Measurements from ENCODE around the gene LMTK3. TPM values are rescaled to one million over a fixed set of nuclear protein-coding genes. Genes with fewer than 3 reads are reported as not detected.

The LMTK3 gene
- total RNA-seq, 4 donors from 2014 or later, result 0.12 to 0.47 (median 0.39) TPM

DNA sequence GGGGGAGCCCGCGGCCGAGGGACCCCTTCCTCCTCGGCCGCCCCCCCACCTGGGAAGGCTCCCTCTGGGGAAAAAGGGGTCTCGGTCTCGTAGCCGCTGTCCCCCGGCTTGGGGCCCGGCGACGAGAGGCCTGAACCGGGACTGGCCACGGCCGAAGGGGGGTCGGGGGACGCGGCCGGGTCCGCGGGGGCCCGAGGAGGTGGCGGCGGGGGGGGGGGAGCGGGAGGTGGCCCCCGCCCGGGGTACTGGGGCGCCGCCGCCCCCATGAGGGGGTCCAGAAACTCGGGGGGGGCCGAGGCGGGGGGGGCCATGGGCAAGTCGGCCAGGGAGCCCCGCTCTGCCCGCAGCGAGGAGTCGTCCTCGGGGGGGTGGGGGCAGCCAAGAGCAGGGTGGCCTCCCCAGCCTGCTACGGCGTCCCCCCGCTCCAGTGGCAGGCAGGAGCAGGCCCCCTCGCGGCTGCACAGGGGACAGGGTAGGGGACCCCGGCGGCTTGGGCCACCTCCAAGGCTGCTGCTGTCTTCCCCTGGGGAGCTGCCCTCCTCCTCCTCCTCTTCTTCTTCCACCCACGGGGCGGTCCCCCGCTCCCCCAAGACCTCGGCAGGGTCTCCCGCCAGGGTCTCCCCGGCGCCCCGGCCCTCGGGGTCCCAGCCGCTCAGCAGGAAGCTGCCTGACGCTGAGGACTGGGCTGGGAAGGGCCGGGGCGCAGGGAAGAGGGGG is 12.9 kb downstream of the LMTK3 start:
- TF ChIP-seq, protein P1, sequence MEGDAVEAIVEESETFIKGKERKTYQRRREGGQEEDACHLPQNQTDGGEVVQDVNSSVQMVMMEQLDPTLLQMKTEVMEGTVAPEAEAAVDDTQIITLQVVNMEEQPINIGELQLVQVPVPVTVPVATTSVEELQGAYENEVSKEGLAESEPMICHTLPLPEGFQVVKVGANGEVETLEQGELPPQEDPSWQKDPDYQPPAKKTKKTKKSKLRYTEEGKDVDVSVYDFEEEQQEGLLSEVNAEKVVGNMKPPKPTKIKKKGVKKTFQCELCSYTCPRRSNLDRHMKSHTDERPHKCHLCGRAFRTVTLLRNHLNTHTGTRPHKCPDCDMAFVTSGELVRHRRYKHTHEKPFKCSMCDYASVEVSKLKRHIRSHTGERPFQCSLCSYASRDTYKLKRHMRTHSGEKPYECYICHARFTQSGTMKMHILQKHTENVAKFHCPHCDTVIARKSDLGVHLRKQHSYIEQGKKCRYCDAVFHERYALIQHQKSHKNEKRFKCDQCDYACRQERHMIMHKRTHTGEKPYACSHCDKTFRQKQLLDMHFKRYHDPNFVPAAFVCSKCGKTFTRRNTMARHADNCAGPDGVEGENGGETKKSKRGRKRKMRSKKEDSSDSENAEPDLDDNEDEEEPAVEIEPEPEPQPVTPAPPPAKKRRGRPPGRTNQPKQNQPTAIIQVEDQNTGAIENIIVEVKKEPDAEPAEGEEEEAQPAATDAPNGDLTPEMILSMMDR (IDR thresholded peaks at IDR 0.05), result no peak
- DNase-seq (ENCODE audit: low spot score) (no peak), ATAC-seq (ENCODE audit: low FRiP score) (no peak)

DNA sequence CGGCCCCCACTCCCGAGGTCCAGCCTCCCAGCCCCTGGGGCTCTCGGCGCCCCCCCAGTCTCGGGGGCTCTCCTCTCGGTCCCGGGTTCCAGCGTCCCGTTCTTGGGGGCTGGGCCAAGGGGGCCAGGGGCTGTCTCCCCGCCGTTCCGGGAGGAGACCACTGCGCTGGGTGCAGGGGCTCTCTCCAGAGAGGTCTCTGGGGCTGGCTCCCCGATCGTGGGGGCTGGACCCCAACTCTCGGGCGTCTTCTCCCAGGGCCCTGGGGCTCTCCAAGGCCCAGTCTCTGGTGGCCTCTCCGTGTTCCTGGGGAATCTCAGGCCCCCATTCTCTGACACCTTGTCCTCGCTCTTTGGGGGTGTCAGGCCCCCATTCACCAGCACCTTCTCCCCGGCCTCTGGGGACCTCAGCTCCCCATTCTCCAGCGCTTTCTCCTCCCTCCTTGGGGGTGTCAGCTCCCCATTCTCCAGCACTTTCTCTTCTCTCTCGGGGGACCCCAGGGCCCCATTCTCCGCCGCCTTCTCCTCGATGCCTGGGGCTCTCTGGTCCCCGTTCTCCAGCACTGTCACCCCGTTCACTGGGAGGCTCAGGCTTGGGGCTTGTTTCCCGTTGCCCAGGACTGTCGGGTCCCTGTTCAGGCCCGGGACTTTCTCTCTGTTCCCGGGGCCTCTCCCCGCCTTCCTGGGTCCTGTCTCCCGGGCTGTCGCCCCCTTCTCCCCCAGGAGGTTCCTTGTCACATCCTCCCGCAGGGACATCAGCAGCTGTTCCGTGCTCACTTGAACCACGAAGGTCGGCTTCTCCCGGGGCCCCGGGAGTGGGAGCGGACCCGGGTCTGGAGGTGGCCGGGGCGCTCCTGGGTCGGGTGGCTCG is 13.7 kb downstream of the LMTK3 start:
- DNase-seq (ENCODE audit: low spot score), result no peak
- no peak for ATAC-seq (ENCODE audit: low FRiP score)
- TF ChIP-seq, protein P1 (IDR thresholded peaks at IDR 0.05), result no peak

DNA sequence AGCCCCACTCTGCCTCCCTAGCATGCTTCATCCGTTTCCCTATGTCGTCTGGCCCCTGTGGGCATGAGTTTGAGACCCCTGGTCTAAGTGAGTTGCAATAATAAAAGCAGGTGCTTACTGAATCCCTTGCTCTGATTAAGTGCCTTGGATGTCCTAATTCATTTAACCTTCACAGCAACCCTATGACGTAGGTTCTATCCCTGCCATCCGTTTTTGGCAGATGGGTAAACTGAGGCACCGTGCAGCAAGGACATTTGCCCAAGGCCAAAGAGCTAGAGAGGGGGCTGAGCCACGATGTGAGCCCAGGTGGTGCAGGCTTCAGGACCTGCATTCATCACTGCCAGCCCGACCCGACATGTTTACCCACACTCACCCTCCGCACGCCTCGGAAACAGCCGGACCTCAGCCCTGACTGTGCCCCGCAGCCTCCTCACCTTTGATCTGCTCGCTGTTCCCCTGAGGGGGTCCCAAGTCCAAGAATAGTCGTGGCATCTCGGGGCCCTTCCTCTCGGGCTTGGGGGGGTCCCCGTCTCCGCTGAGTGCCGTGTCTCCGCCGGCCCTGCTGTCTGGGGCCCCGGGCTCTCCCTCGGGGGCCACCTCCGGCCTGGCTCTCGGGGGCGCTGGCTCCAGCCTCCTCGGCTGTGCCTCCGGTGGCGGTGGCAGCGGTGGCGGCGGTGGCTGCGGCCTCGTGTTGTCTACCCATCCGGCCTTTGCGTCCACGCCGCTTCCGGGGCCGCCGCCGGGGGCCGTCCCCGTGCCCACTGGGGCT is 14.5 kb downstream of the LMTK3 start:
- ATAC-seq (ENCODE audit: low FRiP score), result no peak
- TF ChIP-seq, protein P1 (IDR thresholded peaks at IDR 0.05), result no peak
- no peak for DNase-seq (ENCODE audit: low spot score)

DNA sequence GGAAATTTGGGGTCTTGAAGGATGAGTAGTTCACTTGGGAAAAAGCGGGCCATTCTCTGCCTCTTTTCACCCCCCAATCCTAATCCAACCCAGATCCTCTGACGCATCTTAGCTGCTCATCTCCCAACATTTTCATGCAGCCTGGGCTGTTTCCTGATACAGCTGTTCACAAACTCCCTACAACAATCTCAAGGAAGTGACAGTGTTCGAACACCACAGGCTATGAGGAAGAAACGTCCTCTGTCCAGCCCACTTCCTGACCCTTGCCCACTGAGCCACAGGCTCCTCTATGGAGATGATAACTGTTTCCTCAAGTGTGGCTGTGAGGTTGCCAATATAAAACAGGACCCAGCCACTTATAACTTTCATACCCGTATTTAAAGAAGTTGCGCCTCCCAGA is 16.2 kb downstream of the LMTK3 start:
- ATAC-seq (ENCODE audit: low FRiP score), result no peak
- TF ChIP-seq, protein P1 (IDR thresholded peaks at IDR 0.05), result no peak
- DNase-seq (ENCODE audit: low spot score), result no peak

DNA sequence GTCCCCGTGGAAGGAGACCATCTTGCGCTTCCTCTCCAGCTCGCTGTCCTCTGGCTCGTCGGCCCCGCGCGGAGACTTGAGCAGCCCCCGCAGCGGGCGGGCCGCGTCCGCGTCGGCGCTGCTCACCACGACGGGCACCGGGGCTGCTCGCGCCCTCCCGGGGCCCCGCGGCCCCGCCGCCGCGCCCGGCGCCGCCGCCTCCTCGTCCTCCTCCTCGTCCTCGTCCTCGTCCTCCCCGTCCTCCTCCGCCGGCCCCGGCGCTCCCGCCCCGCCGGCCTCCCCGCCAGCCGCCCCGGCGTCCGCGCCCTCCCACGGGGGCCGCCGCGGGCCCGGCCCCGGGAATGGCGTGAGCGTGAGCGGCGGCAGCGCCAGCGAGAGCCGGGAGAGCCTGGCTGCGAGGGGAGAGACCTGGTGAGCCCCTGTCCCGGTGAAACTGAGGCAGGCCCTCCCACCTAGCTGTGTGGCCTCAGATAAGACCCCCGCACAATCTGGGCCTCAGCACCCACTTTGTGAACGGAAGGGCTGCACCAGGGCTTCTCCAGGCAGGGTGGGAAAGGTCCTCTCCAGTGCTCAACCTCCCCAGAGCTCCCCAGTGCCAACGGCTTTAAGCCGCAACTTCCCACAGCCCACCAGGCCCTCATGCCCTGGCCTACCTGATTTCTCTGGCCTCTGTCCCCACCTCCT is 17.8 kb downstream of the LMTK3 start:
- no peak for DNase-seq (ENCODE audit: low spot score)
- TF ChIP-seq, protein P1 (IDR thresholded peaks at IDR 0.05), result no peak
- ATAC-seq (ENCODE audit: low FRiP score), result peak; percentile 20

DNA sequence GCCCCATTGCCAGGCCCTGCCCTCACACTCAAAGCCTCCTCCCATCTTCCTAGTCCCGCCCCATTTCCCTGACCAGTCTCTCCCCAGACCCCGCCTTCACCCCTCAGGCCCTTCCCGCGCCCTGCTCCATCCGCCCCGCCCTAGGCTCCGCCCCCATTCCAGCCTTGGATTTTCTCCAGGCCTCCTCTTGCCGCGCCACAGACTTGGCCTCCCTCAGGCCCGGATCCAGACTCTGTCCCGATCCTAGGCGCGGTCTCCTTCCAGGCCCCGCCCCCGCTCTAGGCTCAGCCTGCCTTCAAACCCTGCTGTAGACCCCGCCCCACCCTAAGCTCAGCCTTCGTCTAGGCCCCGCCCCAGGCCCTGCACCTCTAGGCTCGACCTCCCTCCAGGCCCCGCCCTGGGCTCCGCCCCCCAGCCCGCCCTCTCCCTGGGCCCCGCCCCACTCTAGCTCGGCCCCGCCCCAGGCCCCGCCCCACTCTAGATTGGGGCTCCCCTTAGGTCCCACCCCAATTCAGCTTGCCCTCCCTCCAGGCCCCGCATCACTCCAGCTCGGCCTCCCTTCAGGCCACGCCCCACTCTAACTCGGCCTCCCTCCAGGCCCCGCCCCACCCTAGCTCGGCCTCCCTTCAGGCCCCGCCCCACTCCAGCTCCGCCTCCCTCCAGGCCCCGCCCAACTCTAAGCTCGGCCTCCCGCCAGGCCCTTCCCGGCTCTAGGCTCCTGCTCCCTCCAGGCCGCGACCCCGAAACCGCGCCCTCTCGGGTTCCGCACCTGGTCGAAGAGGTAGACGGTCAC is 18.5 kb downstream of the LMTK3 start:
- ATAC-seq (ENCODE audit: low FRiP score) (peak; percentile 92), DNase-seq (ENCODE audit: low spot score) (peak; percentile 81)
- TF ChIP-seq, protein P1 (IDR thresholded peaks at IDR 0.05), result no peak
